Esophagus muscularis mucosa (tissue), 4 donors: ENCODE results near the gene KRTAP5-6. TPM values are rescaled to one million over a fixed set of nuclear protein-coding genes. Genes with fewer than 3 reads are reported as not detected.

Experiments used
- DNase-seq: peaks from one replicate; pipeline ENCODE4 v3.0.0-alpha.2; 2017; ENCODE audit errors: extremely low spot score
- H3K27ac ChIP-seq, 4 donors: fragments of 200-600 bp; sonication (generic); replicated peaks in 1 of 4; 1 replicate in 3 of 4; 2 replicates in 1 of 4; pipeline ENCODE4 v1.5.1; 2016 to 2019; ENCODE audit warnings: mild to moderate bottlenecking in 1 of 4
- H3K27me3 ChIP-seq, 4 donors: fragments of 200-600 bp; sonication (generic); one replicate each; pipeline versions ENCODE4 v1.5.1 to v1.6.0; 2016 to 2019
- H3K36me3 ChIP-seq, 4 donors: fragments of 200-600 bp; sonication (generic); one replicate each; pipeline ENCODE4 v1.5.1; 2016 to 2019
- H3K4me1 ChIP-seq, 4 donors: fragments of 200-600 bp; sonication (generic); one replicate each; pipeline ENCODE4 v1.5.1; 2016 to 2019
- H3K4me3 ChIP-seq, 4 donors: fragments of 200-600 bp; sonication (generic); 1 replicate in 2 of 4; 2 replicates in 2 of 4; pipeline ENCODE4 v1.5.1; 2016 to 2019; ENCODE audit warnings: mild to moderate bottlenecking in 4 of 4, moderate library complexity in 1 of 4
- H3K9me3 ChIP-seq, 4 donors: fragments of 200-600 bp; sonication (generic); 1 replicate in 3 of 4; 2 replicates in 1 of 4; pipeline ENCODE4 v1.5.1; 2016 to 2019
- CTCF ChIP-seq, 3 experiments: fragments of 200-600 bp in 2 of 3; fragments of 450-650 bp in 1 of 3; sonication (generic) in 2 of 3; IDR thresholded peaks; one replicate each; pipeline ENCODE4 v1.5.1; 2017 to 2019; ENCODE audit warnings: antibody characterized with exemption in 3 of 3, mild to moderate bottlenecking in 2 of 3, moderate library complexity in 1 of 3
- EP300 ChIP-seq: sonication (generic); formaldehyde crosslinking; IDR thresholded peaks from one replicate; pipeline ENCODE4 v1.6.1; 2017; ENCODE audit warnings: antibody characterized with exemption
- POLR2A ChIP-seq: fragments of 450-650 bp; IDR thresholded peaks from one replicate; pipeline ENCODE4 v1.6.1; 2017; ENCODE audit warnings: antibody characterized with exemption, moderate library complexity, mild to moderate bottlenecking, low read depth
- POLR2AphosphoS5 ChIP-seq, 2 donors: sonication (generic); formaldehyde crosslinking; IDR thresholded peaks; one replicate each; pipeline ENCODE4 v1.6.1; 2017; ENCODE audit warnings: antibody characterized with exemption in 2 of 2
- WGBS: methylation state at CpG from one replicate; pipeline ENCODE4 v1.1.5; 2018; 5-methylcytosine and 5-hydroxymethylcytosine counted together
- intact Hi-C: fragments of 100-400 bp; cut with DNase I; formaldehyde crosslinking; loops from one replicate; pipeline ENCODE4 v1.15.1; 2023
- total RNA-seq, 4 donors: library from RNA; depleted of rRNA; stranded (reverse); fragments of >200 nt; gene quantifications; one replicate each; pipeline versions ENCODE4 v1.1.0 to v1.2.1, GENCODE V29; 2016

The KRTAP5-6 gene
- total RNA-seq, 4 donors from 2014 or later: not detected

- no peak overlapping the region for H3K27ac ChIP-seq
- H3K9me3 ChIP-seq: no peaks in the 10 kb centered on the region
- intact Hi-C loops: no loop called here
- DNase-seq: no peak
- H3K4me3 ChIP-seq: no peak overlapping the region
- WGBS: 41% methylated on average over 11 of the region's 11 CpGs
- no peaks in the 10 kb centered on the region for H3K36me3 ChIP-seq
- H3K27me3 ChIP-seq: peaks cover 0 to 95% (median 8%) of the 10 kb centered on the region in 4 donors
- peaks cover 0 to 17% (median 11%) of the 10 kb centered on the region in 4 donors for H3K4me1 ChIP-seq
- TF ChIP-seq CTCF (IDR thresholded peaks at IDR 0.05): no peak
- TF ChIP-seq POLR2AphosphoS5 (IDR thresholded peaks at IDR 0.05): no peak
- no peak for TF ChIP-seq EP300
- TF ChIP-seq POLR2A: no peak
These were observed 33.1 kb downstream of the KRTAP5-6 start for GRCh38 chr11:1730059-1730629.

DNA sequence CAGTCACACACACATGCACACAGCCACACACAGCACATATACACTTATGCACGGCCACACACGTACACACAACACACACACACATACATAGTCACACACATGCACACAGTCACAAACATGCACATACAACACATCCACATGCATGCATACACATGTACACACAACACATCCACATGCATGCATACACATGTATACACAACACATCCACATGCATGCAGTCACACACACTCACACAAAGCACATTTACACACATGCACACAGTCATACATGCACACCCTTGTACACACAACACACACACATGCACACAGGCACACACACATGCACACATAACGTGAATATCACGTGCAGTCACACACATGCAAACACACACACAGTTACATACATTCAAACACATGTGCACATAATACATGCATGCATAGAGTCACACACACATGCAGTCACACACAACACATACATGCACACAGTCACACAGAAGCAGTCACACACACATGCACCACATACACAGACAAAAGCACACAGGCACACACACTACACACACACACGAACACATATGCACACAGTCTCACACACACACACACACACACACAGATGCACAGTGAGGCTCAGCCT, 34.6 kb downstream of the KRTAP5-6 start:
- peaks cover 0 to 8% (median 4%) of the 10 kb centered on the region in 4 donors for H3K9me3 ChIP-seq
- H3K4me3 ChIP-seq: no peak overlapping the region
- intact Hi-C loops: no loop called here
- H3K36me3 ChIP-seq: no peaks in the 10 kb centered on the region
- 86% methylated on average over 5 of the region's 5 CpGs for WGBS
- H3K4me1 ChIP-seq: peaks cover 0 to 17% (median 11%) of the 10 kb centered on the region in 4 donors
- TF ChIP-seq POLR2A (no peak), POLR2AphosphoS5 (IDR thresholded peaks at IDR 0.05) (no peak), CTCF (IDR thresholded peaks at IDR 0.05) (no peak), EP300 (no peak)
- peaks cover 0 to 95% (median 18%) of the 10 kb centered on the region in 4 donors for H3K27me3 ChIP-seq
- no peak for DNase-seq
- H3K27ac ChIP-seq: no peak overlapping the region

- Histone ChIP-seq H3K36me3 (no peaks in the 10 kb centered on the region), H3K4me1 (peaks cover 0 to 17% (median 11%) of the 10 kb centered on the region in 4 donors), H3K9me3 (peaks cover 0 to 17% (median 14%) of the 10 kb centered on the region in 4 donors), H3K27ac (no peak overlapping the region), H3K4me3 (no peak overlapping the region), H3K27me3 (peaks cover 0 to 96% (median 18%) of the 10 kb centered on the region in 4 donors)
- 26% methylated on average over 9 of the region's 13 CpGs for WGBS
- TF ChIP-seq POLR2A (no peak), CTCF (IDR thresholded peaks at IDR 0.05) (no peak)
- intact Hi-C loops: no loop called here
- DNase-seq: no peak
These were observed 35.5 kb downstream of the KRTAP5-6 start for GRCh38 chr11:1732418-1733008.

- H3K9me3 ChIP-seq: peaks cover 0 to 20% (median 14%) of the 10 kb centered on the region in 4 donors
- H3K27me3 ChIP-seq: peaks cover 0 to 97% (median 16%) of the 10 kb centered on the region in 4 donors
- no peak overlapping the region for H3K27ac ChIP-seq
- H3K36me3 ChIP-seq: no peaks in the 10 kb centered on the region
- DNase-seq: no peak
- TF ChIP-seq POLR2AphosphoS5 (IDR thresholded peaks at IDR 0.05): no peak
- no peak for TF ChIP-seq EP300
- no peak for TF ChIP-seq POLR2A
- TF ChIP-seq CTCF (IDR thresholded peaks at IDR 0.05): no peak
- no peak overlapping the region for H3K4me3 ChIP-seq
- 78% methylated on average over 14 of the region's 14 CpGs for WGBS
- intact Hi-C loops: no loop called here
- peaks cover 0 to 17% (median 11%) of the 10 kb centered on the region in 4 donors for H3K4me1 ChIP-seq
These were observed 36.2 kb downstream of the KRTAP5-6 start for GRCh38 chr11:1733009-1733715.
